ENCODE results near the gene SPRTN.
A peak's percentile ranks its signal among the peaks of the same experiment; 100 is the strongest.

SPRTN gene
- long read RNA-seq, donor 1, partial matches to known transcripts: 5 of 21 reads
- long read RNA-seq, donor 1, other reads (novel, unspliced or antisense): 14 of 21 reads
- long read RNA-seq, donor 2, partial matches to known transcripts: 0 of 18 reads
- long read RNA-seq, donor 2, other reads (novel, unspliced or antisense): 13 of 18 reads
- long read RNA-seq, donor 3, partial matches to known transcripts: 0 of 3 reads
- long read RNA-seq, donor 3, other reads (novel, unspliced or antisense): 0 of 3 reads
- long read RNA-seq, donor 4, partial matches to known transcripts: 0 of 3 reads
- long read RNA-seq, donor 4, other reads (novel, unspliced or antisense): 0 of 3 reads
- long read RNA-seq, donor 5, partial matches to known transcripts: 0 of 6 reads
- long read RNA-seq, donor 5, other reads (novel, unspliced or antisense): 0 of 6 reads
- long read RNA-seq, donor 6, partial matches to known transcripts: 0 of 3 reads
- long read RNA-seq, donor 6, other reads (novel, unspliced or antisense): 0 of 3 reads
- long read RNA-seq, donor 7, transcript SPRTN-202 (5 exons, 3,468 nt): major isoform, 6 of 23 reads
- long read RNA-seq, donor 7, partial matches to known transcripts: 16 of 23 reads
- long read RNA-seq, donor 7, other reads (novel, unspliced or antisense): 0 of 23 reads
- long read RNA-seq, donor 8, partial matches to known transcripts: 0 of 2 reads
- long read RNA-seq, donor 8, other reads (novel, unspliced or antisense): 0 of 2 reads

- no peak for DNase-seq
These were observed at the start of gene SPRTN for GRCh38 chr1:231338270-231339128. Gene SPRTN, plus strand, starts transcription at chr1:231338293. Its CDS starts 91 bp downstream, at chr1:231338384.

GRCh38 chr1:231295938-231296337, 42.2 kb upstream of the SPRTN start:
- no peak for DNase-seq

GRCh38 chr1:231301990-231302389, 36.1 kb upstream of the SPRTN start:
- no peak for DNase-seq

- no peak for DNase-seq
These were observed 27.6 kb upstream of the SPRTN start for GRCh38 chr1:231310391-231310934.

- DNase-seq: no peak
These were observed 26.2 kb upstream of the SPRTN start for GRCh38 chr1:231311720-231312431.

GRCh38 chr1:231312432-231312788, 25.7 kb upstream of the SPRTN start:
- no peak for DNase-seq

- DNase-seq: no peak
These were observed 24.4 kb upstream of the SPRTN start for GRCh38 chr1:231313661-231314060.

- DNase-seq: peak; percentile 8
These were observed 22.2 kb upstream of the SPRTN start for GRCh38 chr1:231315887-231316286.

- no peak for DNase-seq
These were observed 20.6 kb upstream of the SPRTN start for GRCh38 chr1:231317306-231318014.

GRCh38 chr1:231318015-231318355, 20.1 kb upstream of the SPRTN start:
- DNase-seq: no peak

- no peak for DNase-seq
These were observed 19.5 kb upstream of the SPRTN start for GRCh38 chr1:231318568-231318967.

GRCh38 chr1:231319080-231319479, 19.0 kb upstream of the SPRTN start:
- DNase-seq: no peak

GRCh38 chr1:231322880-231323530, 15.1 kb upstream of the SPRTN start:
- no peak for DNase-seq

- no peak for DNase-seq
These were observed 13.4 kb upstream of the SPRTN start for GRCh38 chr1:231324660-231325059.

GRCh38 chr1:231326248-231326647, 11.8 kb upstream of the SPRTN start:
- DNase-seq: no peak

- DNase-seq: no peak
These were observed 10.5 kb upstream of the SPRTN start for GRCh38 chr1:231327617-231328016.

GRCh38 chr1:231329483-231329882, 8.6 kb upstream of the SPRTN start:
- no peak for DNase-seq

- DNase-seq: no peak
These were observed 5.3 kb upstream of the SPRTN start for GRCh38 chr1:231332761-231333160.

- DNase-seq: peak; percentile 6
These were observed 3.9 kb upstream of the SPRTN start for GRCh38 chr1:231334079-231334666.

- no peak for DNase-seq
These were observed 3.1 kb upstream of the SPRTN start for GRCh38 chr1:231334952-231335351.

Measured in right kidney (tissue), 9 donors.